HG03558 (cell line): ENCODE data around the gene TAGLN.
"Not testable (repeated sequence)": the region's sequence is repeated elsewhere in the genome, so short reads cannot be mapped to it uniquely, and the experiment has no call there.

ENCODE experiments used
- ATAC-seq: cut with Tn5 transposase; IDR thresholded peaks from one replicate; pipeline ENCODE4 v1.9.1; 2021; ENCODE audit warnings: moderate number of reproducible peaks; ENCODE audit not compliant: unreplicated experiment; ENCODE audit errors: extremely low read depth

The TAGLN gene

GRCh38 chr11:117195258-117195657, 3.9 kb upstream of the TAGLN start:
- no peak for ATAC-seq

GRCh38 chr11:117195761-117196160, 3.4 kb upstream of the TAGLN start:
- no peak for ATAC-seq

GRCh38 chr11:117197006-117197405, 2.2 kb upstream of the TAGLN start:
- ATAC-seq, result no peak

GRCh38 chr11:117197516-117198456, 1.4 kb upstream of the TAGLN start:
- no peak for ATAC-seq

- no peak for ATAC-seq
Measured at GRCh38 chr11:117198613-117199012, 557 bp upstream of the TAGLN start.

GRCh38 chr11:117199916-117200812, 994 bp downstream of the TAGLN start:
- no peak for ATAC-seq

GRCh38 chr11:117200813-117201657, 1.9 kb downstream of the TAGLN start:
- no peak for ATAC-seq

GRCh38 chr11:117201658-117202305, 2.6 kb downstream of the TAGLN start:
- no peak for ATAC-seq

- no peak for ATAC-seq
Measured at GRCh38 chr11:117202386-117203068, 3.4 kb downstream of the TAGLN start.

- ATAC-seq, result no peak
Measured at GRCh38 chr11:117203069-117203407, 3.9 kb downstream of the TAGLN start.

- no peak for ATAC-seq
Measured at GRCh38 chr11:117204283-117205080, 5.3 kb downstream of the TAGLN start.

GRCh38 chr11:117205211-117205818, 6.1 kb downstream of the TAGLN start:
- ATAC-seq, result no peak

GRCh38 chr11:117206111-117206510, 6.9 kb downstream of the TAGLN start:
- ATAC-seq, result not testable (repeated sequence)

GRCh38 chr11:117206859-117207258, 7.7 kb downstream of the TAGLN start:
- not testable (repeated sequence) for ATAC-seq

- ATAC-seq, result not testable (repeated sequence)
Measured at GRCh38 chr11:117207481-117207880, 8.3 kb downstream of the TAGLN start.

- ATAC-seq, result not testable (repeated sequence)
Measured at GRCh38 chr11:117208710-117209109, 9.5 kb downstream of the TAGLN start.

- not testable (repeated sequence) for ATAC-seq
Measured at GRCh38 chr11:117209351-117210125, 10.4 kb downstream of the TAGLN start.
